GM19467 (cell line): ENCODE results near the gene NRSN2.

Experiments
- ATAC-seq: cut with Tn5 transposase; IDR thresholded peaks from one replicate; pipeline ENCODE4 v1.9.1; 2021; ENCODE audit warnings: mild to moderate bottlenecking, moderate library complexity; ENCODE audit not compliant: unreplicated experiment

Gene NRSN2

DNA sequence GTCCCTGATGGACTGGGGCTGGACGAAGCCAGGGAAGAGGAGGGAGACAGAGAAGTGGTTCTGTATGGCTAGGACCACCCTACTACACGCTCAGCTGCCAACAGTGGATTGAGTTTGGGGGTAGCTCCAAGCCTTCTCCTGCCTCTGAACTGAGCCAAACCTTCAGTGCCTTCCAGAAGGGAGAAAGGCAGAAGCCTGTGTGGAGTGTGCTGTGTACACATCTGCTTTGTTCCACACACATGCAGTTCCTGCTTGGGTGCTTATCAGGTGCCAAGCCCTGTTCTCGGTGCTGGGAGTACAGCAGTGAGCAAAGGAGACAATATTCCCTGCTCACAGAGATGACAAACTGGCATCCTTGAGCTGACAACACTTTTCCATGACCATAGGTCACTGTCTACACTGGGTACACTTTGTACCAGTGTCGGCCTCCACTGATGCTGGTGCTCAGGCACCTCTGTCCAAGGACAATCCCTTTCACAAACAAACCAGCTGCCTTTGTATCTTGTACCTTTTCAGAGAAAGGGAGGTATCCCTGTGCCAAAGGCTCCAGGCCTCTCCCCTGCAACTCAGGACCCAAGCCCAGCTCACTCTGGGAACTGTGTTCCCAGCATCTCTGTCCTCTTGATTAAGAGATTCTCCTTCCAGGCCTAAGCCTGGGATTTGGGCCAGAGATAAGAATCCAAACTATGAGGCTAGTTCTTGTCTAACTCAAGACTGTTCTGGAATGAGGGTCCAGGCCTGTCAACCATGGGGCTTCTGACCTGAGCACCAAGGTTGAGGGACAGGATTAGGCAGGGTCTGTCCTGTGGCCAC is 49.9 kb downstream of the NRSN2 start:
- ATAC-seq = no peak

DNA sequence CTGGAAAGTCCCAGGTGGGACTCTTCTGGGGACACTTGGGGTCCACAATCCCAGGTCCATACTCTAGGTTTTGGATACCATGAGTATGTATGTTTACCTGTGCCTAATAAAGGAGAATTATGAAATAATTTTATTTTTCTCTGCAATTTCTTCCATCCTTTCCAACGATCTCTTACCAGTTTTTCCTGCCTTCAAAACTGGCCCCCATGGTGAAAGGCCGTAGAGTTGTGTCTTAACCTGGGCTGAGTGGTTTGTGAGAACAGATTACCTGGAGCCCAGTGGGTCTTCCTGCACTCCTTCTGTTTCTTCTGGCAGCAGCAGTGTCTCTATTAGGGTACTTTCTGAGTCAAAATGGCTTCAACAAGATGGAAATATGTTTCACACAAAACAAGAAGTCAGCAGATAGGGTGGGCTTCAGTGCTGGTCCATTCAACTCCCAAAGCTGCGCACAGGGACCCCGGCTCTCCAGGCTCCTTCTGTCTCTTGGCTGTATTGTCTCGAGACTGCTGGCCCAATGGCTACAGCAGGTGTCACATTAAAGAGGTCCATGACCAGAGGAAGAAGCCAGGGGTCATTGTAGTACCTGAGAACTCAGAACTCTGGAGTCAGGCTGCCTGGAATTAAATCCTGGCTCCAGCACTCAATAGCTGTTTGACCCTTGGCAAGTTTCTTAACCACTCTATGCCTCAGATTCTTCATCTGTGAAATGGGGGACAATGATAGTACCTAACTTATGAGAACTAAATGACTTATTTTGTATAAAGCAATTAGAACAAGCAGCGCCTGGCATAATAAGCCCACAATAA is 50.7 kb downstream of the NRSN2 start:
- ATAC-seq = no peak

DNA sequence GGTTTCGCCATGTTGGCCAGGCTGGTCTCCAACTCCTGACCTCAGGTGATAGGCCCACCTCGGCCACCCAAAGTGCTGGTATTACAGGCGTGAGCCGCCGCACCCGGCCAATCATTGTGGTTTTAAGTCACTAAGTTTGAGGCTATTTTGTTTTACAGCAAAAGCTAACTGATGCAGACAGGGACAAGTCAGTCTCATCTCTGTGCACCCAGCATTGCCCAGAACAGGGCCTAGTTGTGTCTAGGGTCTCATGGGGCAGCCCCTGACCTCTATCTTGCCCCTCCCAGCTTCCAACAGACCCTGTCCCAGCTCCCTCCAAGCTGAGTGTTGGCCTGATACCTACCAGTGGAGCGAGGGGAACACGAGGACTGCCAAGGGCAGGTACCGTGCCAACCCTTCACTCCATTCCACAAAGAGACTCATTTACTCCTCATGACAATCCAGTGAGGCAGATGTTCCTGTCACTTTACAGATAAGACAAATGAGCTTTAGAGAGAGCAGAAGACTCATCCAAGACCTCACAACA is 52.3 kb downstream of the NRSN2 start:
- no peak for ATAC-seq

DNA sequence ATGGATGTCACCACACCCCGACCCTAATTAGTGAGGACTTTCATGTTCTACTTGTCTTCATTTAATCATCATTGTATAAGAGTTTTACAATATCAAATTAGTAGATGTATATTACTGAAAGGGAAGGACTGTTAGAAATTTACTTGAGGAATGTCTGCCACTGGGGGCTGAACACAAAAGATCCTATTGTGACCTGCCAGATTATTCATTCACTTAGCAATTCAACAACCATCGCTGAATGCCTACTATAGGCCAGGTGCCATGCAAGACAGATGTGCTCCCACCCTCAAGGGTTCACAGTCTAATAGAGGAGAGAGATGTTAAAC is 53.2 kb downstream of the NRSN2 start:
- no peak for ATAC-seq

- ATAC-seq = no peak
Measured at GRCh38 chr20:400454-401275, 53.8 kb downstream of the NRSN2 start.

GRCh38 chr20:401682-402495 is 55.0 kb downstream of the NRSN2 start:
- ATAC-seq = no peak

GRCh38 chr20:402496-402885 is 55.6 kb downstream of the NRSN2 start:
- no peak for ATAC-seq

GRCh38 chr20:402898-403581 is 56.1 kb downstream of the NRSN2 start:
- no peak for ATAC-seq

DNA sequence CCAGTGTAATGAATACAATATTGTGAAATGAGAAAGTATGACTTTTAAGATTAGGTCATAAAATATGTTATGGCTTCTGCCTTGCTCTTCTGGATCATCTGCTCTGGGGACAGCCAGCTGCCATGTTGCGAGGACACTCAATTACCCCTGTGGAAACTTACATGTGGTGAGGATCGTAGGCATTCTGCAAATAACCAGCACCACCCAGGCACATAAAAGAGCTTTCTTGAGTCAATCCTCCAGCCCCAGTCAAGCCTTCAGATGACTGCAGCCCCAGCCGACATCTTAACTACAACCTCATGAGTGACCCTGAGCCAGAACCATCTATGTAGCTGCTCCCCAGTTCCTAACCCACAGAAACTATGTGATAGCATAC is 56.7 kb downstream of the NRSN2 start:
- ATAC-seq = no peak

- ATAC-seq = no peak
Measured at GRCh38 chr20:404088-404487, 57.2 kb downstream of the NRSN2 start.
